Lower leg skin (tissue), 3 donors: ENCODE measurements around the gene CHST12.

Experiments used
- POLR2A ChIP-seq, 2 donors: fragments of 450-650 bp; IDR thresholded peaks; one replicate each; pipeline ENCODE4 v1.6.1; 2016 to 2017; ENCODE audit warnings: antibody characterized with exemption in 2 of 2, mild to moderate bottlenecking in 1 of 2, moderate library complexity in 1 of 2
- TF ChIP-seq, protein P1 (sequence below), 3 donors: fragments of 450-650 bp; IDR thresholded peaks; one replicate each; pipeline ENCODE4 v1.5.1; 2016; ENCODE audit warnings: antibody characterized with exemption in 3 of 3, mild to moderate bottlenecking in 3 of 3, moderate library complexity in 2 of 3

GRCh38 chr7:2438775-2439174, 35.4 kb downstream of the CHST12 start:
- TF ChIP-seq, protein P1, sequence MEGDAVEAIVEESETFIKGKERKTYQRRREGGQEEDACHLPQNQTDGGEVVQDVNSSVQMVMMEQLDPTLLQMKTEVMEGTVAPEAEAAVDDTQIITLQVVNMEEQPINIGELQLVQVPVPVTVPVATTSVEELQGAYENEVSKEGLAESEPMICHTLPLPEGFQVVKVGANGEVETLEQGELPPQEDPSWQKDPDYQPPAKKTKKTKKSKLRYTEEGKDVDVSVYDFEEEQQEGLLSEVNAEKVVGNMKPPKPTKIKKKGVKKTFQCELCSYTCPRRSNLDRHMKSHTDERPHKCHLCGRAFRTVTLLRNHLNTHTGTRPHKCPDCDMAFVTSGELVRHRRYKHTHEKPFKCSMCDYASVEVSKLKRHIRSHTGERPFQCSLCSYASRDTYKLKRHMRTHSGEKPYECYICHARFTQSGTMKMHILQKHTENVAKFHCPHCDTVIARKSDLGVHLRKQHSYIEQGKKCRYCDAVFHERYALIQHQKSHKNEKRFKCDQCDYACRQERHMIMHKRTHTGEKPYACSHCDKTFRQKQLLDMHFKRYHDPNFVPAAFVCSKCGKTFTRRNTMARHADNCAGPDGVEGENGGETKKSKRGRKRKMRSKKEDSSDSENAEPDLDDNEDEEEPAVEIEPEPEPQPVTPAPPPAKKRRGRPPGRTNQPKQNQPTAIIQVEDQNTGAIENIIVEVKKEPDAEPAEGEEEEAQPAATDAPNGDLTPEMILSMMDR (IDR thresholded peaks at IDR 0.05), result no peak
- TF ChIP-seq POLR2A (IDR thresholded peaks at IDR 0.05), result no peak
